Gastrocnemius medialis (tissue), 4 donors: ENCODE measurements around the gene HMCES. TPM values are rescaled to one million over a fixed set of nuclear protein-coding genes. Genes with fewer than 3 reads are reported as not detected.

Source experiments
- ATAC-seq, 2 donors: fragments of 150-250 bp; one replicate each; pipeline ENCODE4 v1.9.1; 2016
- DNase-seq, 2 donors: peaks; one replicate each; pipeline ENCODE4 v3.0.0-alpha.2; 2019
- H3K27ac ChIP-seq, 4 donors: fragments of 200-600 bp; sonication (generic); 1 replicate in 1 of 4; 2 replicates in 3 of 4; pipeline ENCODE4 v1.5.1; 2016 to 2018; ENCODE audit warnings: mild to moderate bottlenecking in 2 of 4, moderate library complexity in 1 of 4
- H3K27me3 ChIP-seq, 3 donors: fragments of 200-600 bp; sonication (generic) in 2 of 3; 1 replicate in 1 of 3; 2 replicates in 2 of 3; pipeline versions ENCODE4 v1.5.1 to v1.6.0; 2016 to 2019; ENCODE audit warnings: mild to moderate bottlenecking in 1 of 3, moderate library complexity in 1 of 3
- H3K36me3 ChIP-seq, 2 donors: fragments of 200-600 bp; sonication (generic) in 1 of 2; one replicate each; pipeline ENCODE4 v1.5.1; 2017 to 2018
- H3K4me1 ChIP-seq, 2 donors: fragments of 200-600 bp; sonication (generic) in 1 of 2; one replicate each; pipeline ENCODE4 v1.5.1; 2016 to 2017; ENCODE audit warnings: mild to moderate bottlenecking in 2 of 2
- H3K4me3 ChIP-seq, 4 donors: fragments of 200-600 bp; sonication (generic) in 3 of 4; 1 replicate in 1 of 4; 2 replicates in 3 of 4; pipeline ENCODE4 v1.5.1; 2016 to 2019; ENCODE audit warnings: mild to moderate bottlenecking in 2 of 4
- H3K9me3 ChIP-seq, 3 donors: fragments of 200-600 bp; sonication (generic) in 2 of 3; 1 replicate in 1 of 3; 2 replicates in 2 of 3; pipeline ENCODE4 v1.5.1; 2016 to 2019
- CTCF ChIP-seq, 5 experiments: fragments of 450-650 bp in 3 of 5; fragments of 200-600 bp in 2 of 5; sonication (generic) in 2 of 5; IDR thresholded peaks in 4 of 5; conservative IDR thresholded peaks in 1 of 5; 1 replicate in 4 of 5; 2 replicates in 1 of 5; pipeline ENCODE4 v1.5.1; 2016 to 2019; ENCODE audit warnings: antibody characterized with exemption in 5 of 5, mild to moderate bottlenecking in 3 of 5, moderate library complexity in 3 of 5
- POLR2A ChIP-seq, 2 donors: fragments of 450-650 bp; IDR thresholded peaks; one replicate each; pipeline ENCODE4 v1.6.1; 2017; ENCODE audit warnings: antibody characterized with exemption in 2 of 2, mild to moderate bottlenecking in 2 of 2, moderate library complexity in 2 of 2
- in situ Hi-C, 4 donors: fragments of 200-750 bp; cut with MboI; loops; one replicate each; pipeline versions ENCODE4 v1.15.0 to v1.8.0; 2017; ENCODE audit warnings: low sequenced_read_pairs in 4 of 4
- intact Hi-C: fragments of 100-400 bp; cut with DNase I; formaldehyde crosslinking; loops from one replicate; pipeline ENCODE4 v1.15.1; 2023; ENCODE audit warnings: low total_unique reads
- total RNA-seq, 4 donors: library from RNA; depleted of rRNA; stranded (reverse); fragments of >200 nt; gene quantifications; one replicate each; pipeline versions ENCODE4 v1.1.0 to v1.2.3, GENCODE V29; 2016

The HMCES gene
- total RNA-seq, 4 donors from 2014 or later, result 24.7 to 35.2 (median 29.5) TPM

GRCh38 chr3:129313415-129313664 lies 34.7 kb downstream of the HMCES start:
- DNase-seq (no peak), ATAC-seq (no peak)
- no peak overlapping the region for H3K4me3 ChIP-seq
- no peaks in the 10 kb centered on the region for H3K27me3 ChIP-seq
- no peaks in the 10 kb centered on the region for H3K9me3 ChIP-seq
- peak overlapping the region; percentile 96 to 99 (median 98) for H3K27ac ChIP-seq
- no peak for TF ChIP-seq CTCF (IDR thresholded peaks at IDR 0.05 in 4 of 5, conservative IDR thresholded peaks at IDR 0.05 in 1 of 5)
- no peak for TF ChIP-seq POLR2A (IDR thresholded peaks at IDR 0.05)
- peaks cover 18 to 25% of the 10 kb centered on the region in 2 donors for H3K4me1 ChIP-seq
- no peaks in the 10 kb centered on the region for H3K36me3 ChIP-seq
- in situ Hi-C loops, result loop anchor here in 1 of 4 donors (5.0 kb wide), 1 partner anchor 41 kb away; no protein-coding TSS in a partner anchor
- intact Hi-C loops, result no loop called here

DNA sequence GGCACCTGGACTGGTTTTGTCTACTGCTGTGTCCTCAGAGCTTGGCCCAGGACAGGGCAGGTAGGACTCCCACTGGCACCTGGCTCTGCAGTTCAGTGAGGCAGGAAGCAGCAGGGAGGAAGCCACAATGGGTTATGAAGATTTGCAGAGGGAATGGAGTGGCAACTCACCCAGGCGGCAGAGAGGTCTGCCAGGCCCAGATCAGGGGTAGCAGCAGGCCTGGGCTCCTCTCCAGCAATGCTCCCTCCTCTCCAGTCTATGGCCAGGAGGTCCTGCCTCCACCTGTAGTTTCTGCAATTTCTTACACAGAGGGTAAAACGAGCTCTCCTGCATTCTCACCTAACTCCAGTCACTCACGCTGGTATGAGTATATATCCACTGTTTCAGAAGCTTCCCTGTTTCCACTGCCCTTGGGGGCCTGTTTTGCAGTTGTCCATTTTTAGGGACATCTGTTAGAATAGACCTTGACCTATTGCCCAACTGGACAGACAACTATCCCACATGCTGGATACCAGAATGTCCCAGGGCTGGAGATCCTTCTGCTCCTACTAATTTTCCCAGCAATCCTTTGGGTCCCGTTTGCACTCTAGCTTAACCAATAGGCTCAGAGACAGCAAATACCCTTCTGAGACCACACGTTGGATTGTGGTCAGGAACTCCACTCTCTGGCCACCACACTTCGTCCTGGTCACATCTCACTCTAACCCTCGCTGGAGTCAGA lies 35.2 kb downstream of the HMCES start:
- Histone ChIP-seq H3K4me3 (peak overlapping the region; percentile 76 to 93 (median 89)), H3K4me1 (peaks cover 18 to 25% of the 10 kb centered on the region in 2 donors), H3K27ac (peak overlapping the region; percentile 96 to 99 (median 98)), H3K36me3 (no peaks in the 10 kb centered on the region), H3K9me3 (no peaks in the 10 kb centered on the region), H3K27me3 (no peaks in the 10 kb centered on the region)
- in situ Hi-C loops (loop anchor here in 1 of 4 donors (5.0 kb wide), 1 partner anchor 42 kb away; no protein-coding TSS in a partner anchor), intact Hi-C loops (no loop called here)
- peak; percentile 14 to 16 for ATAC-seq
- peak in 1 of 2 donors; percentile 36 for DNase-seq
- TF ChIP-seq CTCF (IDR thresholded peaks at IDR 0.05 in 4 of 5, conservative IDR thresholded peaks at IDR 0.05 in 1 of 5) (no peak), POLR2A (IDR thresholded peaks at IDR 0.05) (no peak)

DNA sequence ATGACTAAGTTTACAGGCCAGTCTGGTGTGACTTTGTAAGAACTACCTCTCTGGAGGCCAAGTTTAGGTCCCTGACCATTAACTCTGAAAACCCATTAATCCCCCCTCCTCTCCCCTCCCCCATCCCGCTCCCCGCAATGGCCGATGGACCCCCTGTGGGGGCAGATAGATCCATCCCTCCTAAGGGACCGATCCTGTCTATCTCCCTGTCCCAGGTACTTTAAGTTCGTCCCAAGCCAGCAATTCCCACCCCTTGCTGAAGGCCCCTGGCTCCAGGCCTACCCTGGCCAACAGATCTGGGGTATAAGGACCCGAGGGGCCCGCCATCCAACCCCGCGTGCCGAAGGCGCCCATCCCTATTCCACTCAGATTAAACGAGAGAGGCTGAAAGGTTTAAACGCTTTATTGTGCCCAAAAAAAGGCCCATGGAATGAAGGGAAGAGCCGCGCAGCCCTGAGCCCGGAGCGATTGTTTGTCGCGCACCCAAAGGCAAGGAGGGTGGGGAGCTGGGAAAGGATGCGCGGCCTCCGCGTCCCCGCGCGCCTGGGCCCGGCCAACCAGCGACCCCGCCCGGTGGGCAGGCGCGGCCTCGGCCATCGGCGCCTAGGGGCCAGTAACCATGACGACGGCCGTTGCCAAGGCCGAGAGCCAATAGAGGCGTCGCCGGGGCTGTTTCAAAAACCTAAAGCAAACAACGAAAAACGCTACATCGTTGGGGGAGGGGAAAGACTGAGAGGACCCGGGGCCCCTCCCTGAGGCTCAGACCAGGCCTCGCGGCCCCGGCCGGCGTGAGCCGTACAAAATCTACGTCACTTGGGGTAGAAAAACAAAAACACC lies 35.9 kb downstream of the HMCES start:
- H3K27ac ChIP-seq, result peak overlapping the region; percentile 96 to 99 (median 98)
- no peaks in the 10 kb centered on the region for H3K36me3 ChIP-seq
- TF ChIP-seq POLR2A (IDR thresholded peaks at IDR 0.05) (peak; percentile 25 to 51), CTCF (IDR thresholded peaks at IDR 0.05 in 4 of 5, conservative IDR thresholded peaks at IDR 0.05 in 1 of 5) (peak in 1 of 5 experiments; percentile 19)
- H3K27me3 ChIP-seq, result no peaks in the 10 kb centered on the region
- peak; percentile 26 to 33 for ATAC-seq
- DNase-seq, result peak; percentile 70 to 73
- intact Hi-C loops (loop anchor here (5.0 kb wide), 2 partner anchors 128 to 192 kb away; partner anchors contain the start of genes IFT122 and RAB43), in situ Hi-C loops (loop anchor here in 1 of 4 donors (5.0 kb wide), 1 partner anchor 42 kb away; no protein-coding TSS in a partner anchor)
- no peaks in the 10 kb centered on the region for H3K9me3 ChIP-seq
- H3K4me1 ChIP-seq, result peaks cover 18 to 25% of the 10 kb centered on the region in 2 donors
- peak overlapping the region; percentile 76 to 93 (median 89) for H3K4me3 ChIP-seq

DNA sequence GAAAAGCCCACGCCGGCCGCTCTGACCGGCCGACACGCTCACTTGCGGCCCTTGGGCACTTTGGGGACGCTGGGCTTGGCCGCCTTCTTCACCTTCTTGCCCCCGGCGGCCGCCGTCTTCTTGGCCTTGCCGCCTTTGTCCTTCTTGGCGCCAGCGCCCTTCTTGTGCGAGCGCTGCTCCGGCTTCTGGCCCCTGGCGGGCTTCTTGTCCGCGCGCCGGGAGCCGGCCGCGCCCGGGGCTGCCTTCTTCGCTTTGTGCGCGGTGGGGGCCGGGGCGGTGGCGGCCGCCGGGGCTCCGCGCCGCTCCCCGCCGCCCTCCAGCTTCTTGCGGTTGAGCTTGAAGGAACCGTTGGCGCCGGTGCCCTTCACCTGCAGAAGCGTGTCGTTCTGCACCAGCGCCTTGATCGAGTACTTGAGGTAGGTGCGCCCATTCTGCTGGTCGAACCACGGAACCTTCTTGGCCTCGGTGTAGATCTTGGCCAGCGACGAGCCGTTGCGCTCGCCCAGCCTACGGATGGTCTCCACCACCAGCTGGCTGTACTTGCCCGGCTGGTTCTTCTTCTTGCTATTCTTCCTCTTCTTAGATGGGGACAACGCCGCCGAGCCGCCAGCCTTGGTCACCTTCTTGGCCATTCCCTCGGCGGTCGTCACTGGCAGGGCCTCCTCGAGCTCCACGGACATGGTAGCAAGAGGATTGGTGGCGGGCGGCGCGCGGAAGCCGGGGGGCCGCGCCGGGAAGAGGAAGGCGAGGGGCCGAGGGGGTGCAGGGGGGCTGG lies 36.7 kb downstream of the HMCES start:
- peaks cover 18 to 25% of the 10 kb centered on the region in 2 donors for H3K4me1 ChIP-seq
- peak overlapping the region; percentile 76 to 93 (median 89) for H3K4me3 ChIP-seq
- peaks cover 0 to 5% of the 10 kb centered on the region in 2 donors for H3K36me3 ChIP-seq
- peak overlapping the region; percentile 96 to 99 (median 98) for H3K27ac ChIP-seq
- H3K27me3 ChIP-seq, result no peaks in the 10 kb centered on the region
- in situ Hi-C loops, result no loop called here
- DNase-seq (peak in 1 of 2 donors; percentile 46), ATAC-seq (peak; percentile 12 to 18)
- no peak for TF ChIP-seq POLR2A (IDR thresholded peaks at IDR 0.05)
- TF ChIP-seq CTCF (IDR thresholded peaks at IDR 0.05 in 4 of 5, conservative IDR thresholded peaks at IDR 0.05 in 1 of 5), result no peak
- H3K9me3 ChIP-seq, result no peaks in the 10 kb centered on the region
- intact Hi-C loops, result loop anchor here (5.0 kb wide), 2 partner anchors 127 to 193 kb away; partner anchors contain the start of genes IFT122 and RAB43
